BJ (cell line): ENCODE results near the gene GJC2. TPM values are rescaled to one million over a fixed set of nuclear protein-coding genes. Genes with fewer than 3 reads are reported as not detected.

Experiments used
- CTCF ChIA-PET: fragments of 350-600 bp; formaldehyde crosslinking; extraction: SDS; loops from one replicate; lab custom pipeline; 2021; ENCODE audit warnings: antibody characterized with exemption, inconsistent platforms; lab: Yijun Ruan, JAX
- POLR2A ChIA-PET: fragments of 300-600 bp; sonication (Branson Sonifier 250); formaldehyde crosslinking; extraction: SDS; loops from one replicate; lab custom pipeline; 2021; ENCODE audit warnings: antibody characterized with exemption; lab: Charles Lee
- DNase-seq: peaks from one replicate; pipeline ENCODE4 v3.0.0-alpha.2; 2011; ENCODE audit warnings: low read depth
- H3K27me3 ChIP-seq: 2 replicates; pipeline ENCODE4 v1.6.0; 2011; ENCODE audit warnings: low read length; ENCODE audit not compliant: control insufficient read depth, insufficient read depth
- H3K36me3 ChIP-seq: 2 replicates; pipeline ENCODE4 v1.5.1; 2011; ENCODE audit warnings: low read length; ENCODE audit not compliant: control insufficient read depth, insufficient read depth
- H3K4me3 ChIP-seq: 2 replicates; pipeline ENCODE4 v1.5.1; 2011; ENCODE audit warnings: low read depth, mild to moderate bottlenecking, control low read depth, low read length
- CTCF ChIP-seq: IDR thresholded peaks from 2 replicates; pipeline ENCODE4 v1.5.1; 2011; ENCODE audit warnings: low read depth, mild to moderate bottlenecking, control low read depth, inconsistent platforms, low read length, moderate library complexity; ENCODE audit not compliant: insufficient read depth
- polyA plus RNA-seq: library from polyadenylated mRNA; depleted of rRNA; stranded (reverse); fragments of >200 nt; gene quantifications from 2 replicates; pipeline ENCODE4 v1.2.3, GENCODE V29; 2011

GJC2 gene
- polyA plus RNA-seq, 1 experiment, result 0.92 TPM

- CTCF ChIA-PET, result interaction anchor here (1.3 kb wide), 1 partner anchor 9 kb away, joined by 4 read pairs; the partner anchor contains the start of gene IBA57
- TF ChIP-seq CTCF, result no peak
- DNase-seq, result no peak
- Histone ChIP-seq H3K4me3 (no peak overlapping the region), H3K36me3 (no peaks in the 10 kb centered on the region), H3K27me3 (peaks cover 9% of the 10 kb centered on the region)
- POLR2A ChIA-PET, result no interaction called here
Measured at GRCh38 chr1:228156941-228157728, 7.4 kb downstream of the GJC2 start.

GRCh38 chr1:228157729-228158126 lies 8.0 kb downstream of the GJC2 start:
- POLR2A ChIA-PET, result no interaction called here
- CTCF ChIA-PET, result no interaction called here
- Histone ChIP-seq H3K4me3 (no peak overlapping the region), H3K36me3 (no peaks in the 10 kb centered on the region), H3K27me3 (peaks cover 9% of the 10 kb centered on the region)
- DNase-seq, result no peak
- no peak for TF ChIP-seq CTCF

- ChIA-PET POLR2A (no interaction called here), CTCF (no interaction called here)
- no peak overlapping the region for H3K4me3 ChIP-seq
- H3K27me3 ChIP-seq, result peaks cover 9% of the 10 kb centered on the region
- no peak for TF ChIP-seq CTCF
- no peak for DNase-seq
- H3K36me3 ChIP-seq, result no peaks in the 10 kb centered on the region
Measured at GRCh38 chr1:228158151-228159007, 8.6 kb downstream of the GJC2 start.

GRCh38 chr1:228159008-228159665 lies 9.4 kb downstream of the GJC2 start:
- TF ChIP-seq CTCF, result no peak
- CTCF ChIA-PET, result no interaction called here
- no peak for DNase-seq
- H3K36me3 ChIP-seq, result no peaks in the 10 kb centered on the region
- no peak overlapping the region for H3K4me3 ChIP-seq
- POLR2A ChIA-PET, result no interaction called here
- peaks cover 9% of the 10 kb centered on the region for H3K27me3 ChIP-seq
